Osteocyte (in vitro differentiated cells): ENCODE results near the gene FIBCD1. TPM values are rescaled to one million over a fixed set of nuclear protein-coding genes. Genes with fewer than 3 reads are reported as not detected.
"Not testable (repeated sequence)": the region's sequence is repeated elsewhere in the genome, so short reads cannot be mapped to it uniquely, and the experiment has no call there.

Source experiments
- DNase-seq: peaks from one replicate; pipeline ENCODE4 v3.0.0; 2021; ENCODE audit warnings: mixed read lengths; ENCODE audit not compliant: unreplicated experiment; ENCODE audit errors: extremely low spot score
- H3K27ac Mint-ChIP-seq: one replicate; pipeline ENCODE4 v1.8.0; 2021; ENCODE audit warnings: mild to moderate bottlenecking, mixed read lengths; ENCODE audit not compliant: unreplicated experiment
- H3K27me3 Mint-ChIP-seq: one replicate; pipeline ENCODE4 v1.8.0; 2021; ENCODE audit warnings: mixed read lengths; ENCODE audit not compliant: unreplicated experiment
- H3K36me3 Mint-ChIP-seq: one replicate; pipeline ENCODE4 v1.8.0; 2021; ENCODE audit warnings: mixed read lengths; ENCODE audit not compliant: unreplicated experiment
- H3K4me1 Mint-ChIP-seq: one replicate; pipeline ENCODE4 v1.8.0; 2021; ENCODE audit warnings: mixed read lengths; ENCODE audit not compliant: unreplicated experiment
- H3K4me3 Mint-ChIP-seq: one replicate; pipeline ENCODE4 v1.8.0; 2021; ENCODE audit warnings: mild to moderate bottlenecking, moderate library complexity, mixed read lengths; ENCODE audit not compliant: unreplicated experiment
- H3K9me3 Mint-ChIP-seq: one replicate; pipeline ENCODE4 v1.8.0; 2021; ENCODE audit warnings: mixed read lengths; ENCODE audit not compliant: unreplicated experiment
- CTCF ChIP-seq: fragments of 200-600 bp; sonication (generic); IDR thresholded peaks from 2 replicates; pipeline ENCODE4 v1.5.0; 2021; ENCODE audit warnings: antibody characterized with exemption, mild to moderate bottlenecking, moderate library complexity
- total RNA-seq: library from RNA; stranded (reverse); gene quantifications from 2 replicates; pipeline ENCODE4 v1.2.1, GENCODE V29; 2021

FIBCD1 gene
- total RNA-seq, 1 donor from 2014 or later, result 18.2 TPM

DNA sequence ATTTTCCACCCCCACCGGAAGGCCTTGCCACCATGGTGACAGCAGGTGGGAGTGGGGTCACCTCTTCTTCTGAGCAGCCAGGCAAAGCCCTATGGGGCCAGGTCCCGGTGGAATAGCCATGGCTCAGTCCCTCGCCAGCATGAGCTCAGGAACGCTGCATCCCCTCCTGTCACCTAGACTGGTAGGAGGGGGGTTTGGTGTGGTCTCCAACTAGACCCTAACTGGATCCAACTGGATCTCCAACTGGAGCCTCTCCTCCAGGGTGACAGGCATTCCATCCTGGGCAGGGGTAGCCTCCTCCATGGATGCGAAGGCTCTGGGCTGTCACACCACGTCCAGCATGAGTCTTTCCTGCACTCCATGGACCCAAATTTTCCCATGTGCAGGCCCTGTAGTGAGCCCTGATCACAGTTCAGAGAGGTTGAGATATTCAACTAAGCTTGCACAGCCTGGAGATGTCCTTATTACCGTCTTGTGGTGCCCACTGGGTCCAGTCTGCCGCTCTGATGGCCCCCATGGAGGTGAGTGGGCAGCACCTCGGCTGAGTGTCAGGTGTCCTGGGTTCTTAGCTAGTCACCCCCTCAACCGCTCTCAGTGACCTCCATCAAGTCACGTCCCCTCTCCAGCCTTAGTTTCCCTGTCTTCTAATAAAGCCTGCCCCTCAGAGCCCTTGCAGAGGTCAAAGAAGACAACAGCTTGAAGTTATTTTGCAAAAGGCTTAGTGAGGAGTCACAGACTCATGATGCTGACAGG, 18.6 kb upstream of the FIBCD1 start:
- Mint-ChIP-seq H3K9me3 (no peaks in the 10 kb centered on the region), H3K4me1 (peaks cover 18% of the 10 kb centered on the region), H3K27me3 (peaks cover 4% of the 10 kb centered on the region), H3K27ac (no peak overlapping the region), H3K4me3 (no peak overlapping the region), H3K36me3 (no peaks in the 10 kb centered on the region)
- no peak for DNase-seq
- no peak for TF ChIP-seq CTCF

- H3K9me3 Mint-ChIP-seq, result no peaks in the 10 kb centered on the region
- H3K36me3 Mint-ChIP-seq, result no peaks in the 10 kb centered on the region
- peaks cover 11% of the 10 kb centered on the region for H3K4me1 Mint-ChIP-seq
- no peak for DNase-seq
- TF ChIP-seq CTCF, result no peak
- no peak overlapping the region for H3K27ac Mint-ChIP-seq
- H3K27me3 Mint-ChIP-seq, result peaks cover 7% of the 10 kb centered on the region
- no peak overlapping the region for H3K4me3 Mint-ChIP-seq
These were observed 17.8 kb upstream of the FIBCD1 start for GRCh38 chr9:130956636-130957450.

DNA sequence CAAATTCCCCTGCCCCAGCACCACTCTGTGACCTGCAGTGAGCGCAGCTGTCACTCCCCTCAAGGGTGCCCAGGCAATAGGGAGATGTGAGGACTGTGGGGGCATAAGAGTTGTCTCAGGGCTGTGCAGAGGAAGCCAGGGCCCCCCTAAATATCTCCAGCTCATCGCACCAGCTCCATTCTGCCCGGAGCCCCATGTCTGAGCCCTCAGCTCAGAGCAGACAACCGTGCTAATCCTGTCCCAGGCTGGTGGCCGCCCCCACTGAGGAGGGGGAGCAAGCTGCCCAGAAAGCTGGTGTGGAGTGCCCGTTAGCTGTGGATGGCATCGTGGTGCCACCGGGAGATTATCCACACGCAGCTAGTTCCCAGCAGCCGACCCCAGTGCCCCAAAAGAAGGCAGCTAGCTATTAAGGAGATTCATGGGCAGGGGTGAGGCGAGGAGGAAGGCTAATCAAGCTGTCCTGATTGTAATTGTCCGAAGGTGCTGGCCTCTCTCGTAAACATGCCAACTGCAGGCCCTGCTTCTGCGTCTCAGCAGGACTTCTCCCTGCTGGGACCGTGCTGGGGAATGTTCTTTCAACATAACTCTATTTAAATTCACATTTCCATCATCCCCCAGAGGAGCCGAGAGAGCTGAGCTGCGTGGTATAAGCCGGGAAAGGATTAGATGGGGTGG, 17.0 kb upstream of the FIBCD1 start:
- no peak overlapping the region for H3K27ac Mint-ChIP-seq
- H3K9me3 Mint-ChIP-seq, result no peaks in the 10 kb centered on the region
- no peaks in the 10 kb centered on the region for H3K36me3 Mint-ChIP-seq
- TF ChIP-seq CTCF, result no peak
- DNase-seq, result no peak
- peaks cover 5% of the 10 kb centered on the region for H3K4me1 Mint-ChIP-seq
- no peak overlapping the region for H3K4me3 Mint-ChIP-seq
- peaks cover 11% of the 10 kb centered on the region for H3K27me3 Mint-ChIP-seq

- H3K4me3 Mint-ChIP-seq, H3K27ac Mint-ChIP-seq, DNase-seq, H3K36me3 Mint-ChIP-seq, H3K4me1 Mint-ChIP-seq, H3K9me3 Mint-ChIP-seq: not testable (repeated sequence)
- H3K27me3 Mint-ChIP-seq, result peaks cover 23% of the 10 kb centered on the region
These were observed 15.9 kb upstream of the FIBCD1 start for GRCh38 chr9:130954925-130955324.

- Mint-ChIP-seq H3K27ac (no peak overlapping the region), H3K9me3 (no peaks in the 10 kb centered on the region), H3K4me3 (no peak overlapping the region), H3K4me1 (peaks cover 5% of the 10 kb centered on the region), H3K36me3 (no peaks in the 10 kb centered on the region), H3K27me3 (peaks cover 27% of the 10 kb centered on the region)
- TF ChIP-seq CTCF, result no peak
- no peak for DNase-seq
These were observed 15.3 kb upstream of the FIBCD1 start for GRCh38 chr9:130954317-130954716.
